Activated naive CD8-positive, alpha-beta T cell treated with anti-CD3 and anti-CD28 coated beads for 36 hours (primary cell): Measurements from ENCODE around the gene SYCN. TPM values are rescaled to one million over a fixed set of nuclear protein-coding genes. Genes with fewer than 3 reads are reported as not detected.

Experiments
- DNase-seq: peaks from one replicate; pipeline ENCODE4 v3.0.0; 2021
- H3K27ac Mint-ChIP-seq: one replicate; pipeline ENCODE4 v1.8.0; 2022; ENCODE audit warnings: mild to moderate bottlenecking, moderate library complexity, mixed read lengths
- H3K27me3 Mint-ChIP-seq: one replicate; pipeline ENCODE4 v1.8.0; 2022; ENCODE audit warnings: mild to moderate bottlenecking, mixed read lengths
- H3K36me3 Mint-ChIP-seq: one replicate; pipeline ENCODE4 v1.8.0; 2021; ENCODE audit warnings: mild to moderate bottlenecking, mixed read lengths
- H3K4me1 Mint-ChIP-seq: one replicate; pipeline ENCODE4 v1.8.0; 2021; ENCODE audit warnings: mixed read lengths
- H3K4me3 Mint-ChIP-seq: one replicate; pipeline ENCODE4 v1.8.0; 2022; ENCODE audit warnings: mild to moderate bottlenecking, moderate library complexity, mixed read lengths
- H3K9me3 Mint-ChIP-seq: one replicate; pipeline ENCODE4 v1.8.0; 2022; ENCODE audit warnings: mixed read lengths
- total RNA-seq, 2 experiments: library from RNA; stranded (reverse); gene quantifications; one replicate each; pipeline ENCODE4 v1.2.3, GENCODE V29; 2021

The SYCN gene
- total RNA-seq, 2 experiments from 2014 or later: not detected

GRCh38 chr19:39160889-39161672 is 43.0 kb downstream of the SYCN start:
- no peak overlapping the region for H3K4me3 Mint-ChIP-seq
- H3K9me3 Mint-ChIP-seq: no peaks in the 10 kb centered on the region
- no peaks in the 10 kb centered on the region for H3K36me3 Mint-ChIP-seq
- H3K27ac Mint-ChIP-seq: no peak overlapping the region
- peaks cover 18% of the 10 kb centered on the region for H3K4me1 Mint-ChIP-seq
- no peaks in the 10 kb centered on the region for H3K27me3 Mint-ChIP-seq
- DNase-seq: no peak

GRCh38 chr19:39160523-39160861 is 43.6 kb downstream of the SYCN start:
- Mint-ChIP-seq H3K4me1 (peaks cover 18% of the 10 kb centered on the region), H3K27ac (no peak overlapping the region), H3K9me3 (no peaks in the 10 kb centered on the region), H3K36me3 (no peaks in the 10 kb centered on the region), H3K4me3 (no peak overlapping the region), H3K27me3 (no peaks in the 10 kb centered on the region)
- DNase-seq: no peak

- Mint-ChIP-seq H3K4me3 (no peak overlapping the region), H3K27me3 (no peaks in the 10 kb centered on the region), H3K36me3 (no peaks in the 10 kb centered on the region), H3K4me1 (peaks cover 24% of the 10 kb centered on the region), H3K27ac (no peak overlapping the region), H3K9me3 (no peaks in the 10 kb centered on the region)
- DNase-seq: no peak
Observed at GRCh38 chr19:39158646-39159260, 45.3 kb downstream of the SYCN start.

DNA sequence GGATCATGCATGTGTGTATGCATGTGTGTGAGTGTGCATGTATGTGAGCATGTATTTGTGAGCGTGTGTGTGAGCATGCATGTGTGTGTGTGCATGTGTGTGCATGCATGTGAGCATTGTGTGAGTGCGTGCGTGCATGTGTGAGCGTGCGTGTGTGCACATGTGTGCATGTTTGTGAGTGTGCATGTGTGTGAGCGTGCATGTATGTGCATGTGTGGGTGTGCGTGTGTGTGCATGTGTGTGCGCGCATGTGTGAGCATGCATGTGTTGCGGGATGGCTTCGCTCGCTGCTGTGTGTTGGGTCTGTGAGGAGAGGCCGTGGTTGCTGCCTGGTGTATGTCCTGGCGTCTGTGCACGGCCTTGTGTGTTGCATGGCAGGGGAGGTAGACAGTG is 46.1 kb downstream of the SYCN start:
- H3K4me1 Mint-ChIP-seq: peaks cover 20% of the 10 kb centered on the region

DNA sequence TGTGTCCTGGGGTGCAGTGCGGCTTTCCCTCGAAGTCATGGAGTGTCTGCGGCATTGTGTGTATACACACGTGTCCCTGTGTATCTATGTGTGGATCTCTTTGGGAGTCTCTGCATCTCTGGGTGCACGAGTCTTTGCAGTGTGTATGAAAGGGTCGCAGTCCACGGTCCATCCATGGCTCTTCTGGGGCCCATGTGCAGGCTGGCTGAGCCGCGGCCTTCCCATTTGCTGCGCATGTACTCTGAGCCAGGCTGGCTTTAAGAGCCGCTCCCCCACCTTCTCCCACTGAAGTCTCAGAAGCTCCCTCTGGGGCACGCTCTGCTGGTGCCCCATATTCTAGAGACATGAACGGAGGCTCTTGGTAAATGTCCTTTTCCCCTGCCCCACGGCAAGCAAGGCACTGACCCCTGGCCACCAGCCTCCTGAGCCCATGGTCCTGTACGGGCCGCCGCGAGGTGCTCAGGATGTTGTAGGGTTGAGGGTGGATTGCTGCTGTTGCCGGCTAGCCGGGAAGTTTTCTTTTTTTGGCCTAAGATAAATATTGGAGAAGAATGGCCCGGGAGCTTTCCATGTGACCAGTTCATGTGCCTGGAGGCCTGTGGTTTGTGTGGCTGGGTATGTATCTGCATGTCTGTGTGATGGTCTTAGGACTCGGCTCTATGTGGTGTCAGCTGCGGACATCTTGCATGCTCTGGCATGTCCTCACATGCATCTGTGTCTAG is 46.6 kb downstream of the SYCN start:
- Mint-ChIP-seq H3K36me3 (no peaks in the 10 kb centered on the region), H3K27ac (no peak overlapping the region), H3K27me3 (no peaks in the 10 kb centered on the region), H3K9me3 (no peaks in the 10 kb centered on the region), H3K4me3 (no peak overlapping the region), H3K4me1 (peaks cover 15% of the 10 kb centered on the region)
- no peak for DNase-seq

More for the DNA sequence above, 46.1 kb downstream of the SYCN start:
- no peak overlapping the region for H3K27ac Mint-ChIP-seq
- no peaks in the 10 kb centered on the region for H3K36me3 Mint-ChIP-seq
- no peak for DNase-seq
- H3K27me3 Mint-ChIP-seq: no peaks in the 10 kb centered on the region
- H3K4me3 Mint-ChIP-seq: no peak overlapping the region
- no peaks in the 10 kb centered on the region for H3K9me3 Mint-ChIP-seq

DNA sequence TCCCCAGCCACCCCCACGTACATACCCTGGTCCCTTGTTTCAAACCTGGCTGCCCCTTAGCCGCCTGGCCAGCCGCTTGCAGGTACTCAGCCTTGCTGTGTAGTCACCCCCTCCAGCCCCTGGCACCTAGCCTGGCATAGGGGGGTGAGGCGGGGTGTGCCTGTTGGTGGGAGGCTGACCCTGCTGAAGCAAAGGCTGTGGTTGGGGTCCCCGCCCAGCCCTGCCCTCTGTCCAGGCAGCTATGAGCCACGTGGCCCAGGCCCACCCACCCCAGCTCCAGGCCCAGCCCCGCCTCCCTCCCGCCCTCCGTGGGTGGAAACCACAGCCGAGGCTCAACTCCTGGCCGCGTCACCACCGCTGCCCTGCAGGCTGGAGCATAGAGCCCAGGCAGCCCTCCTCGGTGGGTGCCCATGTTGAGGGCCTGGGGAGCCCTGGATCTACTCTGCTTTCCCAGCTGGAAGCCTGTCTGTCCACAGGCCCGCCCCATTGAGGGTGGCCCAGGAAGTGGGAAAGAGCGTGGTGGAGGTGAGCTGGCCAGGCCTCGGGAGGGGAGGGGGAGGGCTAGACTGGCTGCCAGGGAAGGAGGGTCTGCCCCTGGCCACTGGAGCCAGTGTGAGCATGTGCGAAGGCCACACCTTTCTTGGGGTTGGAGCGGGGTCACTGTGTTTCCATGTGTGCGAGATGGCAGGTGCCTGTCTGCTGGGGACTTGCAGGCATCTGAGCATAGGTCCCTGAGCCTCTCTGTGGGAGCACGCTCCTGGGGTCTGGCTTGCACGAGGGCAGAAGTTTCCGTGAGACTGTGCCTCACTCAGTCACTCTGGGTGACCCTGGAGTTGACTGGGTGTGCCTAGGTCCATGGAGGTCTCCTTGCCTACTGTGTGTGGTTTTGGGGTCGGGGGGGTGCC is 47.5 kb downstream of the SYCN start:
- no peak for DNase-seq
- Mint-ChIP-seq H3K27me3 (no peaks in the 10 kb centered on the region), H3K36me3 (no peaks in the 10 kb centered on the region), H3K27ac (no peak overlapping the region), H3K4me3 (no peak overlapping the region), H3K4me1 (peaks cover 14% of the 10 kb centered on the region), H3K9me3 (no peaks in the 10 kb centered on the region)

DNA sequence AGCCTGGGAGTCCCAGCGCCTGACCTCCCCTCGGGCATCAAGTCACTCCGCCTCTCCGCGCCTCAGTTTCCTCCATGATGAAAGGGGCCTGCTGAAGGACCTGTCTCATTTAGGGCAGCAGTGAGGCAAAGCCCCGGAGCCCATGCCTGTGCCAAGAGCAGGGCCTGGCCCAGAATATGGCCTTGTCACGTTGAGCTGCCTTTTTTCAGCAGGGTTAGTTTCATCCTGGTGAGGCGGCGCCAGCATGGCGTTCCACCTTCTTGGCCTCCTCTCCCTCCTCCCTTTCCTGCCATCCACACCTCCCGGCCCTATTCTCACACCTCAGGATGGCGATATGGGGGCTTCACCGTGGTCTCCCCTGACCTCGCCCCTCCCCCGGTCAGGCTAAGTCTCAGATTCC is 48.3 kb downstream of the SYCN start:
- Mint-ChIP-seq H3K27me3 (no peaks in the 10 kb centered on the region), H3K9me3 (no peaks in the 10 kb centered on the region)

GRCh38 chr19:39155114-39155700 is 48.9 kb downstream of the SYCN start:
- Mint-ChIP-seq H3K4me3 (no peak overlapping the region), H3K27me3 (no peaks in the 10 kb centered on the region), H3K36me3 (no peaks in the 10 kb centered on the region), H3K9me3 (no peaks in the 10 kb centered on the region), H3K27ac (no peak overlapping the region), H3K4me1 (peaks cover 9% of the 10 kb centered on the region)
- no peak for DNase-seq

More for the DNA sequence above, 48.3 kb downstream of the SYCN start:
- H3K4me1 Mint-ChIP-seq: peaks cover 14% of the 10 kb centered on the region
- H3K27ac Mint-ChIP-seq: no peak overlapping the region
- no peaks in the 10 kb centered on the region for H3K36me3 Mint-ChIP-seq
- no peak for DNase-seq
- H3K4me3 Mint-ChIP-seq: no peak overlapping the region

DNA sequence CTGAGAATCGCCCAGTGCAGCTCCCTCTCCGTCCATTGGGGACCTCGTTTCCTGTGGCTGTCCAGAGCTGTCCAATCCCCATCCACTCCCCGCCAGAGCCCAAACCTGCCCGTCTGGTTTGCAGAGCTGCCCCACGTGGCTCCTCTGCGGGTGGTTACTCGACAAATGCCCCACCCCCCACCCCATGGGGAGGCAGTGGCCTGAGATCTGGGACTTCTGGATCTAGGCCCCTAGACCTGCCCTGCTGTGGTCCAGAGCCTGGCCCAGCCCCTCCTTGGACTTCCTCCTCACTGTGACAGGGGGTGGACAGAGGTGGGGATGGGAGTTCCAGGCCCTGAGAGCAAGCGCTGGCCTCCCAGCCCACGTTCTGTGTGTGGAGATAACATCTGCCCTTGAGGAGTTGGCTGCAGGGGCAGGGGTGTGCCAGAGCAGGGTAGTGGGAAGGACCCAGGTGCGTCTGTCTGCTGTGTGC is 49.4 kb downstream of the SYCN start:
- no peak for DNase-seq
- Mint-ChIP-seq H3K9me3 (no peaks in the 10 kb centered on the region), H3K27ac (no peak overlapping the region), H3K4me1 (peaks cover 9% of the 10 kb centered on the region), H3K27me3 (no peaks in the 10 kb centered on the region), H3K4me3 (no peak overlapping the region), H3K36me3 (no peaks in the 10 kb centered on the region)

- no peaks in the 10 kb centered on the region for H3K27me3 Mint-ChIP-seq
- H3K27ac Mint-ChIP-seq: no peak overlapping the region
- DNase-seq: no peak
- H3K4me3 Mint-ChIP-seq: no peak overlapping the region
- no peaks in the 10 kb centered on the region for H3K9me3 Mint-ChIP-seq
- H3K4me1 Mint-ChIP-seq: peaks cover 9% of the 10 kb centered on the region
- H3K36me3 Mint-ChIP-seq: no peaks in the 10 kb centered on the region
Observed at GRCh38 chr19:39154100-39154628, 49.9 kb downstream of the SYCN start.

Other genes with a start within 250 kb of the SYCN start
- not detected for gene FBXO17, start 228.5 kb downstream of the SYCN start, total RNA-seq
- 1 to 10 TPM; 1.3 to 1.7 TPM for gene FBXO27, start 171.7 kb downstream of the SYCN start, total RNA-seq
- gene ACP7, start 119.9 kb downstream of the SYCN start, total RNA-seq: not detected
- gene PAK4, start 78.5 kb downstream of the SYCN start, total RNA-seq: 10 to 100 TPM; 13.2 to 16.2 TPM
- gene NCCRP1, start 7.3 kb downstream of the SYCN start, total RNA-seq: not detected
- gene IFNL3, start 40.7 kb upstream of the SYCN start, total RNA-seq: not detected
- under 1 TPM; 0.14 to 0.25 TPM for gene IFNL4, start 44.6 kb upstream of the SYCN start, total RNA-seq
- not detected for gene IFNL2, start 64.1 kb upstream of the SYCN start, total RNA-seq
- gene IFNL1, start 92.1 kb upstream of the SYCN start, total RNA-seq: not detected
- 1 to 10 TPM; 4.6 to 5.1 TPM for gene LRFN1, start 116.6 kb upstream of the SYCN start, total RNA-seq
- gene GMFG, start 131.8 kb upstream of the SYCN start, total RNA-seq: 100 to 1,000 TPM; 232 to 240 TPM
- 10 to 100 TPM; 36.2 to 36.5 TPM for gene SAMD4B, start 138.2 kb upstream of the SYCN start, total RNA-seq
- gene PAF1, start 186.8 kb upstream of the SYCN start, total RNA-seq: 10 to 100 TPM; 43.6 to 44.0 TPM
- gene MED29, start 187.1 kb upstream of the SYCN start, total RNA-seq: 10 to 100 TPM; 23.3 to 26.8 TPM
- 10 to 100 TPM; 15.5 to 15.6 TPM for gene ZFP36, start 202.6 kb upstream of the SYCN start, total RNA-seq
- gene PLEKHG2, start 208.4 kb upstream of the SYCN start, total RNA-seq: 10 to 100 TPM; 29.1 to 40.0 TPM
- gene RPS16, start 231.7 kb upstream of the SYCN start, total RNA-seq: 1,000 to 10,000 TPM; 3,164 to 3,181 TPM
- 100 to 1,000 TPM; 179 to 182 TPM for gene SUPT5H, start 241.3 kb upstream of the SYCN start, total RNA-seq